Muscle of arm (tissue), 12 donors: Measurements from ENCODE around the gene PDE1A. TPM values are rescaled to one million over a fixed set of nuclear protein-coding genes. Genes with fewer than 3 reads are reported as not detected.

Source experiments
- DNase-seq: peaks from one replicate; pipeline ENCODE4 v3.0.0-alpha.2; 2013
- polyA plus RNA-seq, 12 donors: library from polyadenylated mRNA; unstranded; fragments of 120-200 nt; gene quantifications; one replicate each; pipeline ENCODE4 v1.2.1, GENCODE V29; 2013; ENCODE audit not compliant: insufficient read length in 12 of 12

Gene PDE1A
- polyA plus RNA-seq, 12 donors, result 6.5 to 16.5 (median 11.1) TPM; not detected in 1

- DNase-seq, result no peak
Measured at GRCh38 chr2:182208421-182208820, 218.4 kb downstream of the PDE1A start.

GRCh38 chr2:182207049-182207746, 219.6 kb downstream of the PDE1A start:
- DNase-seq, result no peak

DNA sequence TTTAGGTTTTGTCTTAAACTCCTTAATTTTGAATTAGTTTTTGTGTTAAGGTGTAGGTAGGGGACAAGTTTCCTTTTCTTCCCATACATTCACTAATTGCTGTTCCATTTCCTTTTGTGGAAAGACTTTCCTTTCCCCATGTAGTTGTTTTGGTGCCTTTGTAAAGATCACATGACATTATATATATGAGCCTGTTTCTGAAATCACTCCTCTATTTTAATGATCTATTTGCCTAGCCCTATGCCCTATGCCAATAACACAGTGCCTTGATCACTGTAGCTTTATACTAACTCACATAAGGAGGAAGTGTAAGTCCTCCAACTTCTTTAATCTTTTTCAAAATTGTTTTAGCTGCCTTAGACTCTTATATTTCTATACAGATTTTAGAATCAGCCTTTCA, 229.3 kb downstream of the PDE1A start:
- DNase-seq, result no peak

- no peak for DNase-seq
Measured at GRCh38 chr2:182193291-182193690, 233.5 kb downstream of the PDE1A start.

GRCh38 chr2:182191061-182191460, 235.8 kb downstream of the PDE1A start:
- DNase-seq, result no peak

- no peak for DNase-seq
Measured at GRCh38 chr2:182187130-182187529, 239.7 kb downstream of the PDE1A start.

- peak; percentile 51 for DNase-seq
Measured at GRCh38 chr2:182186132-182186735, 240.6 kb downstream of the PDE1A start.

GRCh38 chr2:182182436-182182835, 244.4 kb downstream of the PDE1A start:
- DNase-seq, result no peak

- DNase-seq, result no peak
Measured at GRCh38 chr2:182181381-182181780, 245.5 kb downstream of the PDE1A start.

- DNase-seq, result peak; percentile 28
Measured at GRCh38 chr2:182179176-182179575, 247.7 kb downstream of the PDE1A start.

- no peak for DNase-seq
Measured at GRCh38 chr2:182173944-182174622, 252.8 kb downstream of the PDE1A start.

DNA sequence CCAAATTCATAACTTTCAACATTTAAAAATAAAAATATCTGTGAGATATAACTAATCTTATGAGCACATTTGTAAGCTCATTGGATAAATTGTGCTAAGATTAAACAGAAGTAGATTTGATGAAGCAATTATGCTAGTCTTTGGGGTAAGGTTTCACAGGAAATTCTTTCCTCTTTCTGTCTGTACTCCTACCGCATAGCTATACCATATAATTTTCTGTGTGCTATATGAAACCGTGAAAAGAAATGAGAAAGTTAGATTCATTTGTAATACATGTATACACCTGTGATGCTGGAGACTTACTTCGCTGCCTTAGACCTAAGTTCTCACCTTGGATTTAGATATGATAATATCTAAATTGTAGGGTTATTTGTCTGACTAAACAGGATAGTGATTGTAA, 256.5 kb downstream of the PDE1A start:
- no peak for DNase-seq

DNA sequence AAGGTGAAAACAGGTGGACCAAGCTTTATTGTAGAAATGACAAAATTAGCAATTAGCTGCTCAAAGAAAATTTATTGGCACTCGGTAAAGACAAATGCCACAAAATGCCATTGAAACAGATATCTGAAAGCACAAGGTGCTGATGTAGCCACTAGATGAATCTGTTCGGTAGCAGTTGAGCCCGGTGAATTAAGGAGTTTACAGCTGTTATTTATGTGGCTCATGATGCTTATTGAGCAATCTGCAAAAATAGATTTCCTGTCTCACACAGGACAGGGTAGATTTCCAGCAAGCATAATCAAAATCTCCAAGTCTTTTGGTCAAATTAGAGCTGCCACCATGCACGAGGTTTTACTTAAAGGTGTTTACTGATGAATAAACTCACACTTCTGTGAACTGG, 259.0 kb downstream of the PDE1A start:
- DNase-seq, result no peak

DNA sequence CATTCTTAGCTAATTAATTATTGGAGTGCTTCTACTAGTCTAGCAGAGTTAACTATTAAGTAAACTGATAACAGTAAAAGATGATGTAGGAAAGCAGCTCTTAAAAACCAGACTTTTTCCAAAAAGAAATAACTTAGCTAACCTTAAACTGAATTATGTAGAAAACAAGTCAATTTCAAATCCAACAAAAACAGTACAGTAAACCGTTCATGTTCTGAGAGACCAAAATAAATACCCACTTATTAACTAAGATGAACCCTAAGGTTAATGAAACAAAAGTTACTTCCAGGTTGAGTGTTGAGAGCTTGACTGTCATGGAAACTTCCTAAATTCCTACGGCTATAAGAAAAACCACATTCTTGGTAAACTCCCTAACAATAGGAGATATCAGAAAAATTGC, 260.0 kb downstream of the PDE1A start:
- no peak for DNase-seq

GRCh38 chr2:182166406-182166805, 260.4 kb downstream of the PDE1A start:
- no peak for DNase-seq

GRCh38 chr2:182165202-182165601, 261.6 kb downstream of the PDE1A start:
- no peak for DNase-seq

DNA sequence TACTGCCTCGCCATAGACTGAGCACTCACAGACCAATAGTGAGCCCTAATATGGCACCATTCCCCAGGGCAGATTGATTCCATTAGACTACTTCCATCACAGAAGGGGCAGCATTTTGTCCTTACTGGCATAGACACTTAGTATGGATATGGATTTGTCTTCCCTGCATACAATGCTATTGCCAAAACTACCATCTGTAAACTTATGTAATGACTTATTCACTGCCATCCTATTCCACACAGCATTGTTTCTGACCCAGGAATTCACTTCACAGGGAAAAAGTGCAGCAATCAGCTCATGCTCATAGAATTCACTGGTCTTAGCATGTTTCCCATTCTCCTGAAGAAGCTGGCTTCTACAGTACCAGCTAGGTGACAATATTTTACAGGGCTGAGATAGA, 262.1 kb downstream of the PDE1A start:
- DNase-seq, result no peak

DNA sequence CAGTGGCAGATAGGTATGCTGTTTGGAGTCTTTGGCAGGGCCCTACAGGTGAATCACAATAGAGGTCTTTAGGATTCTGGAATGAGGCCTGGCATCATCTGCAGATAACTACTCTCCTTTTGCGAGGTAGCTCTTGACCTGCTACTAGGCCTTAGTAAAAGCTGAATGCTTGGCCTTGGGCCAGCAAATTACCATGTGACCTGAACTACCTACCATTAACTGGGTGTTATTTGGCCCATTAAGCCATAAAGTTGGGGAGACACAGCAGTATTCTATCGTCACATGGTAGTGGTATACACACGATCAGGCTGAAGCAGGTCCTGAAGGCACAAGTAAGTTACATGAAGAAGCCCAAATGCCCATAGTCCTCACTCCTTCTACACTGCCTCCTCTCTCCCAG, 263.0 kb downstream of the PDE1A start:
- DNase-seq, result no peak

- no peak for DNase-seq
Measured at GRCh38 chr2:182148344-182148743, 278.5 kb downstream of the PDE1A start.

DNA sequence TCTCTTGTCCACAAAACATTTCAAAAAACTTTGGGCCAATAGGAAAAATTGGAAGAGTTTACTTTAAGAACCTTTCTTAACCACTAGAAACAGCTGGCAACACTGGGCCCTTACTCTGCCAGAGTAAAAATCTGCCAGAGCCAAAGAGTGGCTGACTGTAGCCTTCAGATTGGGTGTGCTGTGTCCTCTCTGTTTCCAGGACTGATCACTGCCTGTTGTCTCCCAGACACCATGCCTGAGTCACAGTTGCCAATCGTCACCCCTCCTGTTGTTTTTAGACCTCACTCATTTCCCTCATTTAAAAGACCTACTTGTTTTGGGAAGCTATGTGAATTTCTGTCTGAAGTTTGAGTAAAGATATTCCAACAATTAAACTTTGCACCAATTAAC, 282.1 kb downstream of the PDE1A start:
- DNase-seq, result peak; percentile 16

DNA sequence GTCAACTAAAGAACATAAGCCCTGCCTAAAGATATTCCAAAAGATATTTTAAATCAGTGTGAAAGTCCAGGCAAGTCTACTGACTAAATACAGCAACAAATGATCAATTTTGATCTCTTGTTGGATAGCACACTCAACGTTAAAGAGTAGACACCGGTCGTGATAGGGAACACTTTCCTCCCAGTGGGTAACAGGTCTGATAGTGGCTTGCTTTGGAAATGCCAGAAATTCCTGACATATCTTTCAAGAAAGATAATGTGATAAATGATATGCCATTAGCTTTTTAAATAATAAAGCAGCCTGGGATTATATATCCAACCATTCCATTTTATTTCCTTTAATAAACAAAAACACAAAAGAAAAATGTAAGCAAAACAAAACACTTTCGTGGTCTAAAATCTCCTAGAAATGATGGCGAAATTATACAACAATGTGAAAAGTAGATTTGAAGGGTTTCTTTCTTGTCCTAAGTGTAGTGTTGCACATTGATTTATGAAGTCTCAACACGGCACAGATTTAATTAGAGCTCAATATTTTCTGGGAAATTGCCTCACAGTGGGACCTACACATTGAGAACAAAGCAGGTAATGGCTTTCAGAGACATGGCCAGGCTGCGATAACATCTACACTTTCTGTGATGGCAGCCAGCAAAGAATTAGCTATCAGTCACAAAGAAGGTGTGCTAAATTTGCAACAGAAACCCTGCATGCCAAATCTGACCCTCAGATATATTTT, 282.6 kb downstream of the PDE1A start:
- DNase-seq, result no peak

DNA sequence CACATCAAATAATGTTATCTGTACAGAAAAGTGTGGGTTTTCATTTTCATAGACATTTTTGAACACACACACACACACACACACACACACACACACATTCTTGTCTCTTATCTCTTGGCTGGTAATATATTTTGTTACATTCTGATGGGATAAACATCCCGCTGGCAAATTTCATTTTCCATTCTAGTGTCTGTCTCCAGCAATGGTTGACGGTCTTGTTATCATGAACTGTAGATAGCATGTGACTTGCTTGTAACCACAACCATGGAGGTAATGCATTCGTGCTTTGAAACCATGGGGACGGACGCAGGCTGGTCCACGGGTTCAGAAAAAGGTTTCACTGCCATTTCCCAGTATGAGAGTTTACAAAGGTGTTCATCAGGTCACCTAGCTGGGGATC, 284.8 kb downstream of the PDE1A start:
- no peak for DNase-seq

DNA sequence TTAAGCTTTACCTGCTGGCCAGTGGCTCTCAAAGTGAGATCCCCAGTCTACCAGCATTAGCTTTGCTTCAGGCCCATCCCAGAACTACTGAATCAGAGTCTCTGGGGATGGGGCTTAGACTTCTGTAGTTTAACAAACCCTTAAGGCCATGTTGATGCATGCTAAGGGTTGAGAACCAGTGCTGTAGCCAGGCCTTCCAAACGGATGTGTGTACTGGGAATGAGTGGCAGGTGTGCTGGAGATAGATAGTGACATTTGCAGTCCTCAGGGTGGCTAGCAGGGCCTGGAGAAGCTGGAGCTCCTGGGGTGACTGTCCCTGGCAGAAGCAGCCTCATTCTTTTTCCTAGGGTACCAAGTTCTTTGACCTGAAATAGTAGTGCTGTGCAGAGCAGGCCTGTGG, 292.6 kb downstream of the PDE1A start:
- DNase-seq, result no peak
